Activated CD8-positive, alpha-beta T cell treated with anti-CD3 and anti-CD28 coated beads for 36 hours (primary cell): ENCODE results near the gene ZBP1. TPM values are rescaled to one million over a fixed set of nuclear protein-coding genes. Genes with fewer than 3 reads are reported as not detected.

Experiments used
- ATAC-seq: fragments of 200-7000 bp; cut with Tn5 transposase; one replicate; pipeline ENCODE4 v1.10.0; 2021; ENCODE audit warnings: mild to moderate bottlenecking, moderate library complexity
- CTCF ChIA-PET: fragments of 350-600 bp; sonication (Branson Sonifier 250); formaldehyde crosslinking; loops from one replicate; lab custom pipeline; 2021; ENCODE audit warnings: antibody characterized with exemption; lab: Charles Lee
- POLR2A ChIA-PET: fragments of 350-600 bp; sonication (Branson Sonifier 250); formaldehyde crosslinking; loops from one replicate; lab custom pipeline; 2021; ENCODE audit warnings: antibody characterized with exemption; lab: Charles Lee
- DNase-seq: peaks from one replicate; pipeline ENCODE4 v3.0.0-alpha.2; 2020
- H3K27ac Mint-ChIP-seq: one replicate; pipeline ENCODE4 v1.8.0; 2021; ENCODE audit warnings: mild to moderate bottlenecking, mixed read lengths
- H3K27me3 Mint-ChIP-seq: one replicate; pipeline ENCODE4 v1.8.0; 2021; ENCODE audit warnings: mixed read lengths
- H3K36me3 Mint-ChIP-seq: one replicate; pipeline ENCODE4 v1.8.0; 2021; ENCODE audit warnings: low read depth, mixed read lengths
- H3K4me1 Mint-ChIP-seq: one replicate; pipeline ENCODE4 v1.8.0; 2021; ENCODE audit warnings: low read depth, mixed read lengths
- H3K4me3 Mint-ChIP-seq: one replicate; pipeline ENCODE4 v1.8.0; 2021; ENCODE audit warnings: mild to moderate bottlenecking, moderate library complexity, mixed read lengths
- H3K9me3 Mint-ChIP-seq: one replicate; pipeline ENCODE4 v1.8.0; 2021; ENCODE audit warnings: mixed read lengths
- CTCF ChIP-seq: fragments of 200-600 bp; IDR thresholded peaks from one replicate; pipeline ENCODE4 v1.8.0; 2022; ENCODE audit warnings: antibody characterized with exemption, mild to moderate bottlenecking
- intact Hi-C: fragments of 100-400 bp; cut with micrococcal nuclease; formaldehyde crosslinking; loops from one replicate; pipeline ENCODE4 v1.10.0; 2022
- total RNA-seq, 2 experiments: library from RNA; stranded (reverse); gene quantifications; one replicate each; pipeline ENCODE4 v1.2.3, GENCODE V29; 2021

ZBP1 gene
- total RNA-seq, 2 experiments from 2014 or later: 0.11 to 0.56 TPM

DNA sequence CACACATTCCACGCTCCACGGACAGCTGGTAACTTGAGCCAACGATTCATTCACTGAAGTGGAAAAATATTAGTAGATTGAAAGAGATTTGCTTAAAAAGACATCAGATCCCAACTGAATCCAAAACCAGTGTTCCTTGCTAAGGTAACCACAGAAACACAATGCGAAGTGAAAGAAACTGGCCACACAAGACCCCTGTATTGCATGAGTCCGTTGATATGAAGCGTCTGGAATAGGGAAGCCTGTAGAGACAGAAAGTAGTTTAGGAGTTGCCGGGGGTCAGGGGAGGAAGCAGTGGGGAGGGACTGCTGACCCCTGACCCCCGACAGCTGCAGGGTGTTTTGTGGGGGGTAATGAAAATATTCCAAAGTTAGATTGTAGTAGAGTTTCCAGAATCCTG is 49.3 kb downstream of the ZBP1 start:
- no peak overlapping the region for H3K27ac Mint-ChIP-seq
- ChIA-PET CTCF (no interaction called here), POLR2A (no interaction called here)

DNA sequence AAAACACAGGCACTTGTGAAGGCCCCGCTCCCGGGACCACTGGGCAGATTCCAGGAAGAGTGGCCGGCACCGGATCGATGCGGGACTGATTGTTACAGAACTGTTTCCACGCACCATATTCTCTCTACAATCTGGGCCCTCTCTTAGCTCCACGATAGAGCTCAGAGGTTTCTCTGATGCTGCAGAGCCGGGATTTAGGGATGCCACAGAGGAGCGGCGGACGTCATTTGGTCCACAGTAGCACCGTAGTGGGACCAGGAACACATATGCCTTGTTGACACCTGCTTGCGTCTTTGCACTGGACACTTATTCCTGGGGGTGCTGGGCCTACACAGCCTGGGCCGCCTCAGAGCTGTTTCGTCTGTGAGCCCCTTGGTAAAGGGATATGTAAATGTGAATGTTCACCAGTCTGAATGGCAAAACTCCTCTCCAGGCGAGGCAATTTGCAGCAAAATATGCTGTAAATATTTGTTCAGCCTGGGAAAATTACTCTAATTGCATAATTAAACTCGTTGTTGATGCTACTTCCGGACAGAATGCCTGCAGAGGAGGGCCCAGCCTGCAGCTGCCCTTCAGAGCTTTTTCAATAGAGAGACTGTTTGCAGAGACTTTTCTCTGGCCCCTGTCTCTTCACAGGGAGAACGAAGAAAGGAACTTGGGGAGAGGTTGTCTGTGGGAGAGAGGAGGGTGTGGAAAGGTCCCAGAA is 49.9 kb downstream of the ZBP1 start:
- H3K9me3 Mint-ChIP-seq: no peaks in the 10 kb centered on the region
- ATAC-seq: no peak
- peaks cover 6% of the 10 kb centered on the region for H3K27me3 Mint-ChIP-seq
- intact Hi-C loops: no loop called here
- no peak overlapping the region for H3K4me3 Mint-ChIP-seq
- no peak for TF ChIP-seq CTCF
- POLR2A ChIA-PET: no interaction called here
- no peak for DNase-seq
- no peak overlapping the region for H3K27ac Mint-ChIP-seq
- H3K4me1 Mint-ChIP-seq: no peaks in the 10 kb centered on the region
- H3K36me3 Mint-ChIP-seq: no peaks in the 10 kb centered on the region
- CTCF ChIA-PET: no interaction called here

More for the DNA sequence above, 49.3 kb downstream of the ZBP1 start:
- no peak for TF ChIP-seq CTCF
- Mint-ChIP-seq H3K9me3 (no peaks in the 10 kb centered on the region), H3K36me3 (no peaks in the 10 kb centered on the region), H3K4me1 (no peaks in the 10 kb centered on the region), H3K27me3 (peaks cover 6% of the 10 kb centered on the region), H3K4me3 (no peak overlapping the region)
- DNase-seq (no peak), ATAC-seq (no peak)
- intact Hi-C loops: no loop called here

DNA sequence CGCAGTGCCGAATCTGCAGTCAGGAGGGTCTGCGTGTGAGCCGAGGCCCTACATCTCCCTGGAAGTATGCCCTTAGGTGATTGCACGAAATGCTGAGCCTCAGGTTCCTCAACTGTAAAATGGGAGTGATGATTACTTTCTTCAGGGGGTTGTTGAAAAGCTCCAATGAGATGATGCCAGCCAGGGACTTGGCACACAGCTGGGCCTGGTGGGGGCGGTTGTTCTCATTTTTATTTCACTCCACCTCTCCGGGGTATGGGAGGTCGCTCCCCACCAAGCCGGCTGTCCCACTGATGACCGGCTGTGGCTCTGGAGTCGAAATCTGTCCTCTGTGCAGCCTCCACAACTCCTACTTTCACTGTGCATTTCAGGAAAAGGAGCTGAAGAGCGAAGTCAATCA is 51.3 kb downstream of the ZBP1 start:
- Mint-ChIP-seq H3K9me3 (no peaks in the 10 kb centered on the region), H3K36me3 (no peaks in the 10 kb centered on the region), H3K27ac (no peak overlapping the region), H3K4me3 (no peak overlapping the region), H3K27me3 (peaks cover 6% of the 10 kb centered on the region), H3K4me1 (no peaks in the 10 kb centered on the region)
- no peak for DNase-seq
- no peak for TF ChIP-seq CTCF
- ChIA-PET POLR2A (no interaction called here), CTCF (interaction anchor here (0.6 kb wide), 1 partner anchor 73 kb away, joined by 3 read pairs; no protein-coding TSS in a partner anchor)
- intact Hi-C loops: no loop called here
- ATAC-seq: no peak

DNA sequence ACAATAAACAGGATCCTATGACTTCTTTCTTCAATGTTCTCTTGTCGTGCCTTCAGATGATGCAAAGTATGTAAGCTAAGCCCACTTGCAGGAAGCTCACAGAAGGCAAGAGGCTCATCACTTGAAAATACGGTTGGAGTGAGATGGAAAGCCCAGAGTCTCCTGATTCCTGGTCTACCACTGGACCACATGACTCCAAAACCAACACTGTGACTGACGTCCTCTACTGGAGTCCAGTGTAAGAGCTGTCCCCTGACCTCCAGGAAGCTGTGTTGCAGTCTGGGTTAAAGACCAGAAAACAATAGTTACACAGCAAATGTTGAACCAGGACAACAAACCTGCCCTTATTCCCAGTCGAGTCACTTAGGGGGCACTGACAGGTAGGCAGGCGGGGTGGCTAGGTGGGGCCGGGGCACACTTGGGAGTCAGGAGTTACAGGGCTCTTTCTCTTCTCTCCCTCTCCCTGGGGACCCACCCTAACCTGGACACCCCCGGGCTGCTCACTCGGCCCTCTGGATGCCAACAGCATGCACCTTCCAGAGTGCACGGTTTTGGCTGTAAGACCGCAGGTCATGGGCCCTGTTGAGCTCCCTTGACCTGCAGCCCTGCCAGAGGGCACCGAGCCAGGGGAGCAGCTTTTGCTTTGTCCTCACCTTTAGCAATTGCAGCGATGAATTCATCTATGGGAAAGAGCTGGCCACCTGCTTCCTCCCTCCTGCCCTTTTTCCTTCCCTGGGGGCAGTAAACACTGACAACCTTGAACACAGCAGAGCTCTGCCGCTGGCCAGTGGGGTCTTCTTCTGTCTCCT is 51.9 kb downstream of the ZBP1 start:
- H3K4me3 Mint-ChIP-seq: no peak overlapping the region
- H3K4me1 Mint-ChIP-seq: no peaks in the 10 kb centered on the region
- peaks cover 6% of the 10 kb centered on the region for H3K27me3 Mint-ChIP-seq
- CTCF ChIA-PET: interaction anchor here (0.6 kb wide), 1 partner anchor 72 kb away, joined by 3 read pairs; no protein-coding TSS in a partner anchor
- POLR2A ChIA-PET: interaction anchor here (1.4 kb wide), 1 partner anchor 13 kb away, joined by 3 read pairs; no protein-coding TSS in a partner anchor
- H3K9me3 Mint-ChIP-seq: no peaks in the 10 kb centered on the region
- H3K36me3 Mint-ChIP-seq: no peaks in the 10 kb centered on the region
- TF ChIP-seq CTCF: no peak
- intact Hi-C loops: no loop called here
- DNase-seq: no peak
- no peak overlapping the region for H3K27ac Mint-ChIP-seq
- no peak for ATAC-seq
